Bronchial epithelial cell (primary cell): Measurements from ENCODE around the gene OTOF. TPM values are rescaled to one million over a fixed set of nuclear protein-coding genes. Genes with fewer than 3 reads are reported as not detected.

Experiments used
- DNase-seq: peaks from one replicate; pipeline ENCODE4 v3.0.0-alpha.2; 2010; ENCODE audit warnings: low read depth
- FAIRE-seq: peaks from 2 replicates; lab custom pipeline; 2011; peaks lifted over from hg19 to GRCh38; lab: Jason Lieb, UNC
- H3K27me3 ChIP-seq: 2 replicates; pipeline ENCODE4 v1.5.1; 2011; ENCODE audit warnings: low read length; ENCODE audit not compliant: control insufficient read depth, insufficient read depth
- H3K36me3 ChIP-seq: 2 replicates; pipeline ENCODE4 v1.5.1; 2011; ENCODE audit warnings: low read length; ENCODE audit not compliant: control insufficient read depth, insufficient read depth
- H3K4me3 ChIP-seq: 2 replicates; pipeline ENCODE4 v1.5.1; 2011; ENCODE audit warnings: mild to moderate bottlenecking, low read depth, low read length, control low read depth
- CTCF ChIP-seq: IDR thresholded peaks from 2 replicates; pipeline ENCODE4 v1.5.1; 2011; ENCODE audit warnings: mild to moderate bottlenecking, moderate library complexity, low read length, control low read depth, inconsistent platforms; ENCODE audit not compliant: insufficient read depth, severe bottlenecking
- total RNA-seq: library from RNA; depleted of rRNA; stranded (reverse); fragments of >200 nt; gene quantifications from 2 replicates; pipeline ENCODE4 v1.2.1, GENCODE V29; 2014

OTOF gene
- total RNA-seq, 1 donor from 2014 or later, result not detected

GRCh38 chr2:26482211-26483026, 4.5 kb upstream of the OTOF start:
- Histone ChIP-seq H3K4me3 (no peak overlapping the region), H3K36me3 (no peaks in the 10 kb centered on the region), H3K27me3 (no peaks in the 10 kb centered on the region)
- peak; percentile 82 for FAIRE-seq
- DNase-seq, result no peak
- TF ChIP-seq CTCF, result no peak

GRCh38 chr2:26481706-26482105, 3.8 kb upstream of the OTOF start:
- no peak for FAIRE-seq
- Histone ChIP-seq H3K4me3 (no peak overlapping the region), H3K27me3 (no peaks in the 10 kb centered on the region), H3K36me3 (no peaks in the 10 kb centered on the region)
- DNase-seq, result no peak
- TF ChIP-seq CTCF, result no peak

GRCh38 chr2:26480566-26481423, 2.9 kb upstream of the OTOF start:
- no peak for DNase-seq
- Histone ChIP-seq H3K36me3 (no peaks in the 10 kb centered on the region), H3K4me3 (no peak overlapping the region), H3K27me3 (no peaks in the 10 kb centered on the region)
- TF ChIP-seq CTCF, result no peak
- no peak for FAIRE-seq

- H3K4me3 ChIP-seq, result no peak overlapping the region
- TF ChIP-seq CTCF, result no peak
- H3K27me3 ChIP-seq, result no peaks in the 10 kb centered on the region
- DNase-seq (no peak), FAIRE-seq (no peak)
- no peaks in the 10 kb centered on the region for H3K36me3 ChIP-seq
Observed at GRCh38 chr2:26479789-26480565, 2.1 kb upstream of the OTOF start.

- no peak for DNase-seq
- TF ChIP-seq CTCF, result no peak
- Histone ChIP-seq H3K4me3 (no peak overlapping the region), H3K27me3 (no peaks in the 10 kb centered on the region), H3K36me3 (no peaks in the 10 kb centered on the region)
- FAIRE-seq, result no peak
Observed at GRCh38 chr2:26479131-26479788, 1.3 kb upstream of the OTOF start.
